Epithelial cell of umbilical artery (primary cell): ENCODE data around the gene ETDC. TPM values are rescaled to one million over a fixed set of nuclear protein-coding genes. Genes with fewer than 3 reads are reported as not detected.

Experiments
- total RNA-seq: library from RNA; depleted of rRNA; stranded (reverse); fragments of >200 nt; gene quantifications from 2 replicates; pipeline ENCODE4 v1.2.3, GENCODE V29; 2014

ETDC gene
- not detected in 2 replicates for total RNA-seq

DNA sequence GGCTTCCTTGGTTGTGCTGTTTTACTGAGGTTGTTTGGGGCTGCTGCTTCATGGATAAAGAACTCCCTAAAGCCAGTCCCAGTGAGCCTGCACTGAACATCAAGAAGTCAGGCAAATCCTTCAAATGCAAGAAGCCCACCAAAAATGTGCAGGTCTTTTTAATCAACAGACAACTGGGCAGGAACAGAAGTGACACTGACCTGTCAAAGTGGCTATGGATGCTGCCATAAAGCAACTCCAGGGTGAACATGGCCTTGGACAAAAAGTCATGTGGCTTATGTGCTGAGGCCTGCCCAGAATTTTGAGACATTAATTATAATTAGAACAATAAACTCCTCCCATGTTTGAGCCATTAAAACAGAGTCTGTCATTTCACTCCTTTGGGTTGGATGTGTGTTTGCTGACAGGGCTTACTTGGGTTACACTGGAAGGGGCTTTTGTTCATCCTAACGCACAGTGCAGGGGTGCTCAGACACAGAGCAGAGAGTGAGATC, at the start of gene ETDC:
ETDC (plus strand) TSS at position 51 of the 494 bp plus-strand sequence; CDS start at position 51, 0 bp downstream.

Other genes starting within 250 kb of the ETDC start
- under 0.01 and 0.15 TPM in 2 replicates for gene SMIM10L2B, start 210.8 kb upstream of the ETDC start, total RNA-seq
- gene ETDB, start 189.0 kb upstream of the ETDC start, total RNA-seq: not detected in 2 replicates
- not detected in 2 replicates for gene CT55, start 138.1 kb upstream of the ETDC start, total RNA-seq
- not detected in 2 replicates for gene ETDA, start 57.4 kb upstream of the ETDC start, total RNA-seq
- gene ZNF75D, start 34.6 kb downstream of the ETDC start, total RNA-seq: 7.1 TPM in 2 replicates
- gene ZNF449, start 35.3 kb downstream of the ETDC start, total RNA-seq: 5.5 and 8.4 TPM in 2 replicates
- 0.30 and 0.32 TPM in 2 replicates for gene SMIM10L2A, start 112.5 kb downstream of the ETDC start, total RNA-seq
- 2.9 and 6.2 TPM in 2 replicates for gene INTS6L, start 211.2 kb downstream of the ETDC start, total RNA-seq